ENCODE measurements around the gene SYNDIG1.

SYNDIG1 gene

GRCh38 chr20:24470746-24471582 is 1.5 kb downstream of the SYNDIG1 start:
- no peak for DNase-seq (ENCODE audit: low read depth, low spot score)

- no peak for DNase-seq (ENCODE audit: low read depth, low spot score)
Measured at GRCh38 chr20:24472426-24472825, 3.0 kb downstream of the SYNDIG1 start.

- no peak for DNase-seq (ENCODE audit: low read depth, low spot score)
Measured at GRCh38 chr20:24473435-24474223, 4.2 kb downstream of the SYNDIG1 start.

GRCh38 chr20:24477831-24478547 is 8.6 kb downstream of the SYNDIG1 start:
- no peak for DNase-seq (ENCODE audit: low read depth, low spot score)

GRCh38 chr20:24478584-24478983 is 9.2 kb downstream of the SYNDIG1 start:
- DNase-seq (ENCODE audit: low read depth, low spot score), result no peak

GRCh38 chr20:24479106-24479505 is 9.7 kb downstream of the SYNDIG1 start:
- DNase-seq (ENCODE audit: low read depth, low spot score), result no peak

GRCh38 chr20:24479595-24479994 is 10.2 kb downstream of the SYNDIG1 start:
- no peak for DNase-seq (ENCODE audit: low read depth, low spot score)

GRCh38 chr20:24480509-24480908 is 11.1 kb downstream of the SYNDIG1 start:
- DNase-seq (ENCODE audit: low read depth, low spot score), result no peak

GRCh38 chr20:24481173-24481572 is 11.7 kb downstream of the SYNDIG1 start:
- no peak for DNase-seq (ENCODE audit: low read depth, low spot score)

GRCh38 chr20:24483435-24484080 is 14.1 kb downstream of the SYNDIG1 start:
- DNase-seq (ENCODE audit: low read depth, low spot score), result no peak

- no peak for DNase-seq (ENCODE audit: low read depth, low spot score)
Measured at GRCh38 chr20:24484081-24484450, 14.6 kb downstream of the SYNDIG1 start.

GRCh38 chr20:24485981-24486380 is 16.6 kb downstream of the SYNDIG1 start:
- no peak for DNase-seq (ENCODE audit: low read depth, low spot score)

- no peak for DNase-seq (ENCODE audit: low read depth, low spot score)
Measured at GRCh38 chr20:24487240-24487639, 17.8 kb downstream of the SYNDIG1 start.

- no peak for DNase-seq (ENCODE audit: low read depth, low spot score)
Measured at GRCh38 chr20:24487648-24488047, 18.2 kb downstream of the SYNDIG1 start.

- DNase-seq (ENCODE audit: low read depth, low spot score), result no peak
Measured at GRCh38 chr20:24488064-24488799, 18.8 kb downstream of the SYNDIG1 start.

GRCh38 chr20:24488800-24489175 is 19.4 kb downstream of the SYNDIG1 start:
- DNase-seq (ENCODE audit: low read depth, low spot score), result no peak

GRCh38 chr20:24489193-24489592 is 19.8 kb downstream of the SYNDIG1 start:
- DNase-seq (ENCODE audit: low read depth, low spot score), result no peak

GRCh38 chr20:24489631-24490260 is 20.3 kb downstream of the SYNDIG1 start:
- no peak for DNase-seq (ENCODE audit: low read depth, low spot score)

GRCh38 chr20:24490598-24490997 is 21.2 kb downstream of the SYNDIG1 start:
- DNase-seq (ENCODE audit: low read depth, low spot score), result no peak

GRCh38 chr20:24491041-24491756 is 21.8 kb downstream of the SYNDIG1 start:
- no peak for DNase-seq (ENCODE audit: low read depth, low spot score)

Data from iPS DF 19.7 (cell line).